B cell (primary cell): ENCODE measurements around the gene CCL26. TPM values are rescaled to one million over a fixed set of nuclear protein-coding genes. Genes with fewer than 3 reads are reported as not detected.

Source experiments
- ATAC-seq: fragments of 200-7000 bp; cut with Tn5 transposase; one replicate; pipeline ENCODE4 v1.10.0; 2021; ENCODE audit warnings: low read depth, mild to moderate bottlenecking, moderate number of reproducible peaks, moderate library complexity
- CTCF ChIA-PET: fragments of 350-600 bp; sonication (Branson Sonifier 250); formaldehyde crosslinking; loops from one replicate; lab custom pipeline; 2021; ENCODE audit warnings: antibody characterized with exemption, inconsistent platforms; lab: Charles Lee
- POLR2A ChIA-PET: fragments of 350-600 bp; sonication (Branson Sonifier 250); formaldehyde crosslinking; loops from one replicate; lab custom pipeline; 2021; ENCODE audit warnings: antibody characterized with exemption; lab: Charles Lee
- DNase-seq: peaks from one replicate; pipeline ENCODE4 v3.0.0; 2013
- H2AFZ ChIP-seq: 2 replicates; pipeline ENCODE4 v1.6.1; 2012; ENCODE audit warnings: mild to moderate bottlenecking, low read depth, low read length; ENCODE audit not compliant: insufficient read depth, poor library complexity, severe bottlenecking
- H3K27ac ChIP-seq, 2 donors: 1 replicate in 1 of 2; 2 replicates in 1 of 2; pipeline ENCODE4 v1.5.1; 2012 to 2013; ENCODE audit warnings: low read length in 2 of 2, mild to moderate bottlenecking in 2 of 2, moderate library complexity in 1 of 2
- H3K27me3 ChIP-seq, 4 experiments: fragments of 200-600 bp in 1 of 4; sonication (generic) in 1 of 4; replicated peaks in 1 of 4; 1 replicate in 2 of 4; 2 replicates in 2 of 4; pipeline versions ENCODE4 v1.6.1 to v1.7.0; 2013 to 2016; ENCODE audit warnings: low read length in 3 of 4, mild to moderate bottlenecking in 2 of 4, mixed read lengths in 1 of 4, moderate library complexity in 1 of 4; ENCODE audit not compliant: insufficient read depth in 4 of 4, control insufficient read depth in 3 of 4; ENCODE audit errors: control extremely low read depth in 1 of 4
- H3K36me3 ChIP-seq, 2 experiments: replicated peaks in 1 of 2; 1 replicate in 1 of 2; 2 replicates in 1 of 2; pipeline versions ENCODE4 v1.6.1 to v1.7.1; 2013; ENCODE audit warnings: low read length in 1 of 2; ENCODE audit not compliant: insufficient read depth in 2 of 2, control insufficient read depth in 1 of 2; ENCODE audit errors: control extremely low read depth in 1 of 2, extremely low read depth in 1 of 2
- H3K4me1 ChIP-seq, 2 donors: fragments of 200-600 bp in 1 of 2; sonication (generic) in 1 of 2; 1 replicate in 1 of 2; 2 replicates in 1 of 2; pipeline versions ENCODE4 v1.5.1 to v1.6.1; 2013 to 2017; ENCODE audit warnings: low read length in 2 of 2; ENCODE audit not compliant: control insufficient read depth in 2 of 2, insufficient read depth in 2 of 2
- H3K4me2 ChIP-seq: replicated peaks from 2 replicates; pipeline ENCODE3; 2012; ENCODE audit warnings: mild to moderate bottlenecking, low read depth, low read length; ENCODE audit not compliant: poor library complexity, severe bottlenecking
- H3K4me3 ChIP-seq, 5 experiments: fragments of 200-600 bp in 1 of 5; sonication (generic) in 1 of 5; 1 replicate in 3 of 5; 2 replicates in 2 of 5; pipeline versions ENCODE4 v1.5.1 to v1.7.0; 2011 to 2016; ENCODE audit warnings: low read length in 4 of 5, mild to moderate bottlenecking in 4 of 5, low read depth in 2 of 5, control low read depth in 1 of 5, moderate library complexity in 1 of 5; ENCODE audit not compliant: insufficient read depth in 1 of 5; ENCODE audit errors: control extremely low read depth in 1 of 5, extremely low read depth in 1 of 5
- H3K79me2 ChIP-seq: fragments of 200-600 bp; sonication (generic); one replicate; pipeline ENCODE4 v1.6.0; 2016; ENCODE audit warnings: low read length; ENCODE audit not compliant: control insufficient read depth, insufficient read depth
- H3K9ac ChIP-seq: fragments of 200-600 bp; sonication (generic); 2 replicates; pipeline ENCODE4 v1.6.1; 2017; ENCODE audit warnings: mild to moderate bottlenecking, low read length, moderate library complexity
- H3K9me3 ChIP-seq, 3 donors: one replicate each; pipeline versions ENCODE4 v1.6.1 to v1.7.1; 2013; ENCODE audit warnings: low read length in 2 of 3; ENCODE audit not compliant: control insufficient read depth in 2 of 3, insufficient read depth in 1 of 3; ENCODE audit errors: control extremely low read depth in 1 of 3
- H4K20me1 ChIP-seq: 2 replicates; pipeline ENCODE4 v1.6.0; 2012; ENCODE audit warnings: mild to moderate bottlenecking, low read length; ENCODE audit not compliant: insufficient read depth, control insufficient read depth, poor library complexity, severe bottlenecking
- H3K27ac Mint-ChIP-seq: one replicate; pipeline ENCODE4 v1.8.0; 2021; ENCODE audit warnings: mixed read lengths
- H3K27me3 Mint-ChIP-seq: one replicate; pipeline ENCODE4 v1.8.0; 2021; ENCODE audit warnings: mixed read lengths
- H3K4me1 Mint-ChIP-seq: one replicate; pipeline ENCODE4 v1.8.0; 2021; ENCODE audit warnings: mixed read lengths
- H3K4me3 Mint-ChIP-seq: one replicate; pipeline ENCODE4 v1.8.0; 2021; ENCODE audit warnings: mixed read lengths
- H3K9me3 Mint-ChIP-seq: one replicate; pipeline ENCODE4 v1.8.0; 2022; ENCODE audit warnings: mixed read lengths; ENCODE audit not compliant: insufficient read depth
- CTCF ChIP-seq: fragments of 200-600 bp; IDR thresholded peaks from one replicate; pipeline ENCODE4 v1.8.0; 2022; ENCODE audit warnings: antibody characterized with exemption, mild to moderate bottlenecking
- EZH2 ChIP-seq: IDR thresholded peaks from 2 replicates; pipeline ENCODE4 v1.6.1; 2012; ENCODE audit warnings: borderline replicate concordance, low read depth, mild to moderate bottlenecking, moderate library complexity, low read length; ENCODE audit not compliant: insufficient read depth, poor library complexity, severe bottlenecking
- WGBS: methylation state at CpG from one replicate; pipeline ENCODE4 v1.1.5; 2013; ENCODE audit warnings: missing lambda C conversion rate; ENCODE audit not compliant: insufficient coverage; 5-methylcytosine and 5-hydroxymethylcytosine counted together
- intact Hi-C: fragments of 100-400 bp; cut with micrococcal nuclease; formaldehyde crosslinking; loops from one replicate; pipeline ENCODE4 v1.10.0; 2022
- polyA plus RNA-seq: library from polyadenylated mRNA; depleted of rRNA; stranded (reverse); fragments of >200 nt; gene quantifications from 2 replicates; pipeline ENCODE4 v1.2.3, GENCODE V29; 2012
- total RNA-seq, 2 donors: library from RNA; stranded (reverse); fragments of 120-200 nt in 1 of 2; gene quantifications; 1 replicate in 1 of 2; 2 replicates in 1 of 2; pipeline versions ENCODE4 v1.2.3 to v1.2.4, GENCODE V29; 2013 to 2022

CCL26 gene
- total and polyA plus RNA-seq, 2 donors (not counting 1 experiment from before 2014, with no cell fraction given): not detected

GRCh38 chr7:75817116-75817515 lies 45.1 kb upstream of the CCL26 start:
- Histone ChIP-seq H3K9ac (no peak overlapping the region), H3K27ac (no peak overlapping the region), H3K4me2 (no peak overlapping the region), H3K9me3 (no peaks in the 10 kb centered on the region), H3K4me3 (no peak overlapping the region), H3K4me1 (no peaks in the 10 kb centered on the region), H3K36me3 (no peaks in the 10 kb centered on the region), H4K20me1 (no peaks in the 10 kb centered on the region), H2AFZ (no peak overlapping the region), H3K27me3 (peaks cover 0 to 3% (median 0%) of the 10 kb centered on the region in 4 experiments), H3K79me2 (no peaks in the 10 kb centered on the region)
- ATAC-seq (no peak), DNase-seq (no peak)
- CTCF ChIA-PET: no interaction called here
- intact Hi-C loops: no loop called here
- TF ChIP-seq EZH2 (no peak), CTCF (no peak)
- peaks cover 19% of the 10 kb centered on the region for H3K27me3 Mint-ChIP-seq
- H3K27ac Mint-ChIP-seq: no peak overlapping the region
- no peaks in the 10 kb centered on the region for H3K9me3 Mint-ChIP-seq
- H3K4me3 Mint-ChIP-seq: no peak overlapping the region
- POLR2A ChIA-PET: no interaction called here
- H3K4me1 Mint-ChIP-seq: no peaks in the 10 kb centered on the region
- 70% methylated on average over 4 of the region's 6 CpGs for WGBS

DNA sequence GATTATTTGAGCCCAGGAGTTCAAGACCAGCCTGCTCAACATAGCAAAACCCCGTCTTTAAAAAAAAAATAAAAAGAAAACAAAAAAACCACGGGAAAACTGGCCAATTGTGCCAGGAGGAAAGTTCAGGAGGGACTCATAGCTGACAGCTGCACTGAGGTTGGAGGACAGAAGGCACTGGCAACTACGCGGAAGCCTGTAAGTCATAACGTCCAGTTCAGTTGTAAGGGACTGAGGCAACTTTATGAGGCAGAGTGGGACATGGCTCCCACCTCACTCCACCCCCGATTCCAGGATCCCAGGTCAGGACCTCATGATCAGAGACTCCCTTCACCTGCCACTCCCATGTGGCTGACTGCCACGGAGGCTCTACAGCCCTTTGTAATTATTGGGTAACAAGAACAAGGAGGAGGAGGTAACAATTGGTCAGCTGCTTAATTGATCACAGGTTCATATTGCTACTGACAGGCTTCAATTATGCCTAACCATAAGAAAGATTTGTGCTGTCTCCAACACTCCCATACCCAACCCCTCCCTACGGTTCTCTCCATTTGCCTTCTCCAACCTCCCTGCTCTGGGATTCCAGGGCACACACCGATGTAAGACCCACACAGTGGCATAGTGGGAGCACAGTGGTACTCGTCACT lies 43.5 kb upstream of the CCL26 start:
- Histone ChIP-seq H3K4me1 (no peaks in the 10 kb centered on the region), H3K9me3 (no peaks in the 10 kb centered on the region), H3K27me3 (peaks cover 0 to 3% (median 0%) of the 10 kb centered on the region in 4 experiments), H3K36me3 (no peaks in the 10 kb centered on the region), H4K20me1 (no peaks in the 10 kb centered on the region), H3K79me2 (no peaks in the 10 kb centered on the region), H2AFZ (no peak overlapping the region), H3K4me2 (no peak overlapping the region), H3K4me3 (no peak overlapping the region), H3K27ac (no peak overlapping the region), H3K9ac (no peak overlapping the region)
- Mint-ChIP-seq H3K27ac (no peak overlapping the region), H3K4me3 (no peak overlapping the region), H3K9me3 (no peaks in the 10 kb centered on the region), H3K4me1 (no peaks in the 10 kb centered on the region), H3K27me3 (peaks cover 10% of the 10 kb centered on the region)
- intact Hi-C loops: no loop called here
- DNase-seq: no peak
- POLR2A ChIA-PET: no interaction called here
- CTCF ChIA-PET: no interaction called here
- no peak for TF ChIP-seq EZH2
- TF ChIP-seq CTCF: no peak
- no peak for ATAC-seq
- 81% methylated on average over 8 of the region's 10 CpGs for WGBS
